H9 (cell line): ENCODE results near the gene LRRC70. TPM values are rescaled to one million over a fixed set of nuclear protein-coding genes. Genes with fewer than 3 reads are reported as not detected.

Source experiments
- DNase-seq: peaks from one replicate; pipeline ENCODE4 v3.0.0-alpha.2; 2017
- H2AFZ ChIP-seq: one replicate; pipeline ENCODE4 v1.6.1; 2013; ENCODE audit warnings: mild to moderate bottlenecking, low read length, control low read depth, moderate library complexity
- H2AK5ac ChIP-seq: 2 replicates; pipeline ENCODE4 v1.6.1; 2013; ENCODE audit warnings: low read length, control low read depth, mixed read lengths; ENCODE audit not compliant: insufficient read length
- H2BK120ac ChIP-seq: one replicate; pipeline ENCODE4 v1.6.1; 2013; ENCODE audit warnings: low read depth, mild to moderate bottlenecking, low read length, control low read depth, inconsistent platforms; ENCODE audit not compliant: poor library complexity, severe bottlenecking
- H2BK12ac ChIP-seq: 2 replicates; pipeline ENCODE4 v1.6.1; 2013; ENCODE audit warnings: low read length, control low read depth, mixed read lengths, low read depth; ENCODE audit not compliant: insufficient read length
- H2BK15ac ChIP-seq: 2 replicates; pipeline ENCODE4 v1.6.1; 2013; ENCODE audit warnings: low read depth, low read length, control low read depth
- H2BK20ac ChIP-seq: one replicate; pipeline ENCODE4 v1.6.1; 2013; ENCODE audit warnings: low read depth, mild to moderate bottlenecking, low read length, control low read depth, inconsistent platforms; ENCODE audit not compliant: poor library complexity, severe bottlenecking
- H2BK5ac ChIP-seq: 2 replicates; pipeline ENCODE4 v1.6.1; 2013; ENCODE audit warnings: low read length, control low read depth, mixed read lengths; ENCODE audit not compliant: insufficient read length
- H3K14ac ChIP-seq: 2 replicates; pipeline ENCODE4 v1.6.1; 2013; ENCODE audit warnings: low read length, control low read depth; ENCODE audit not compliant: insufficient read depth
- H3K18ac ChIP-seq: 2 replicates; pipeline ENCODE4 v1.6.1; 2013; ENCODE audit warnings: low read depth, mild to moderate bottlenecking, mixed read lengths, low read length, control low read depth; ENCODE audit not compliant: insufficient read length
- H3K23ac ChIP-seq: 2 replicates; pipeline ENCODE4 v1.6.1; 2013; ENCODE audit warnings: low read length, control low read depth, mixed read lengths, low read depth; ENCODE audit not compliant: insufficient read length
- H3K23me2 ChIP-seq: 2 replicates; pipeline ENCODE4 v1.6.1; 2013; ENCODE audit warnings: low read depth, mild to moderate bottlenecking, mixed read lengths, low read length, control low read depth; ENCODE audit not compliant: insufficient read length, poor library complexity, severe bottlenecking
- H3K27ac ChIP-seq: 2 replicates; pipeline ENCODE4 v1.5.1; 2013; ENCODE audit warnings: low read length, control low read depth, mixed read lengths, low read depth; ENCODE audit not compliant: insufficient read length
- H3K27me3 ChIP-seq: 2 replicates; pipeline ENCODE4 v1.6.1; 2013; ENCODE audit warnings: low read length, control low read depth, inconsistent platforms; ENCODE audit not compliant: insufficient read depth
- H3K4ac ChIP-seq: 2 replicates; pipeline ENCODE4 v1.6.1; 2013; ENCODE audit warnings: low read depth, mild to moderate bottlenecking, control low read depth, inconsistent platforms, low read length, moderate library complexity
- H3K4me1 ChIP-seq: 2 replicates; pipeline ENCODE4 v1.6.1; 2013; ENCODE audit warnings: low read length, control low read depth, inconsistent platforms; ENCODE audit not compliant: insufficient read depth
- H3K4me2 ChIP-seq: 2 replicates; pipeline ENCODE4 v1.6.1; 2013; ENCODE audit warnings: low read length, control low read depth, mixed read lengths; ENCODE audit not compliant: insufficient read length, insufficient read depth
- H3K56ac ChIP-seq: 2 replicates; pipeline ENCODE4 v1.6.1; 2013; ENCODE audit warnings: low read depth, mild to moderate bottlenecking, mixed read lengths, low read length, control low read depth; ENCODE audit not compliant: insufficient read length
- H3K79me1 ChIP-seq: 2 replicates; pipeline ENCODE4 v1.6.1; 2013; ENCODE audit warnings: low read depth, mild to moderate bottlenecking, moderate library complexity, low read length, control low read depth, inconsistent platforms; ENCODE audit not compliant: insufficient read depth, poor library complexity, severe bottlenecking
- H3K79me2 ChIP-seq: 2 replicates; pipeline ENCODE4 v1.6.1; 2013; ENCODE audit warnings: low read length, control low read depth, inconsistent platforms; ENCODE audit not compliant: insufficient read depth
- H3K9ac ChIP-seq: 2 replicates; pipeline ENCODE4 v1.6.1; 2013; ENCODE audit warnings: low read length, control low read depth, mixed read lengths; ENCODE audit not compliant: insufficient read length; ENCODE audit errors: extremely low read depth
- H3K9me3 ChIP-seq: one replicate; pipeline ENCODE4 v1.6.1; 2013; ENCODE audit warnings: low read depth, low read length, inconsistent platforms; ENCODE audit not compliant: control insufficient read depth
- H3T11ph ChIP-seq: one replicate; pipeline ENCODE4 v1.6.1; 2013; ENCODE audit warnings: mild to moderate bottlenecking, low read length, control low read depth, inconsistent platforms
- H4K20me1 ChIP-seq: one replicate; pipeline ENCODE4 v1.6.1; 2013; ENCODE audit not compliant: control insufficient read depth, insufficient read length, insufficient read depth
- H4K5ac ChIP-seq: 2 replicates; pipeline ENCODE4 v1.6.1; 2013; ENCODE audit warnings: low read depth, mild to moderate bottlenecking, mixed read lengths, low read length, control low read depth; ENCODE audit not compliant: insufficient read length
- H4K8ac ChIP-seq: replicated peaks from 2 replicates; pipeline ENCODE4 v1.6.1; 2013; ENCODE audit warnings: low read length, control low read depth, mixed read lengths, low read depth; ENCODE audit not compliant: insufficient read length
- H4K91ac ChIP-seq: 2 replicates; pipeline ENCODE4 v1.6.1; 2013; ENCODE audit warnings: low read depth, mild to moderate bottlenecking, moderate library complexity, mixed read lengths, low read length, control low read depth; ENCODE audit not compliant: insufficient read length
- H3K27ac Mint-ChIP-seq, 3 experiments: 2 replicates in 2 of 3; 3 replicates in 1 of 3; pipeline ENCODE4 v1.8.0; 2020 to 2021; ENCODE audit warnings: mixed read lengths in 3 of 3, mild to moderate bottlenecking in 1 of 3, moderate library complexity in 1 of 3
- H3K27me3 Mint-ChIP-seq: 2 replicates; pipeline ENCODE4 v1.8.0; 2021; ENCODE audit warnings: low read depth, mild to moderate bottlenecking, moderate library complexity, mixed read lengths
- H3K36me3 Mint-ChIP-seq, 3 experiments: 2 replicates in 2 of 3; 3 replicates in 1 of 3; pipeline ENCODE4 v1.8.0; 2020 to 2021; ENCODE audit warnings: low read depth in 3 of 3, mixed read lengths in 3 of 3; ENCODE audit not compliant: insufficient read depth in 1 of 3
- H3K4me1 Mint-ChIP-seq, 2 experiments: 2 replicates each; pipeline ENCODE4 v1.8.0; 2020; ENCODE audit warnings: mixed read lengths in 2 of 2
- H3K4me3 Mint-ChIP-seq, 2 experiments: 2 replicates in 1 of 2; 3 replicates in 1 of 2; pipeline ENCODE4 v1.8.0; 2020 to 2021; ENCODE audit warnings: mild to moderate bottlenecking in 2 of 2, mixed read lengths in 2 of 2, moderate library complexity in 1 of 2
- H3K9me3 Mint-ChIP-seq, 2 experiments: 2 replicates in 1 of 2; 3 replicates in 1 of 2; pipeline ENCODE4 v1.8.0; 2020; ENCODE audit warnings: mild to moderate bottlenecking in 2 of 2, mixed read lengths in 2 of 2, moderate library complexity in 1 of 2
- WGBS: extraction: QIAGEN DNeasy Blood & Tissue Kit; methylation state at CpG from one replicate; pipeline ENCODE4 v1.1.7; 2013; ENCODE audit warnings: missing lambda C conversion rate, low lambda C conversion rate, mixed read lengths; ENCODE audit not compliant: insufficient read length; ENCODE audit errors: extremely low coverage; 5-methylcytosine and 5-hydroxymethylcytosine counted together
- total RNA-seq: library from RNA; stranded (reverse); gene quantifications from 2 replicates; pipeline ENCODE4 v1.2.1, GENCODE V29; 2021
- TF ChIP-seq, protein P1 (sequence below): fragments of 200-600 bp; sonication (generic); conservative IDR thresholded peaks from 3 replicates; pipeline ENCODE4 v1.8.0; 2021; ENCODE audit warnings: antibody characterized with exemption, mild to moderate bottlenecking

LRRC70 gene
- total RNA-seq, 1 experiment from 2014 or later: 1.1 TPM

DNA sequence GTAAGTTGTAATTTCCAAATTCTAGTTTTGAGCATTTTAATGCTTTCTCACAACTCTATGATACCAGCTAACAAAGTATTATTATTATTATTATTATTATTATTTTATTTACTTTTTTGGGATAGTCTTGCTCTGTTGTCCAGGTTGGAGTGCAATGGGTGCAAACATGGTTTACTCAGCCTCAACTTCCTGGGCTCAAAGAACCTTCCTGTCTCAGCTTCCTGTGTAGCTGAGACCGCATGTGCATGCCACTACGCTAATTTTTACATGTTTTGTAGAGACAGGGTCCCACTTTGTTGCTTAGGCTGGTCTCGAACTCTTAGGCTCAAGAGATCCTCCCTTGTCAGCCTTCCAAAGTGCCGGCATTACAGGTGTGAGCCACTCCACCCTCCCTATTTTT is 27.0 kb downstream of the LRRC70 start:
- Histone ChIP-seq H3K23ac (no peak overlapping the region), H2AFZ (no peak overlapping the region), H2AK5ac (no peak overlapping the region), H3K79me1 (no peaks in the 10 kb centered on the region), H3K4me1 (no peaks in the 10 kb centered on the region), H3T11ph (no peak overlapping the region), H3K18ac (no peak overlapping the region), H4K8ac (no peak overlapping the region), H3K27ac (no peak overlapping the region), H4K20me1 (no peaks in the 10 kb centered on the region), H2BK120ac (no peak overlapping the region), H3K4ac (no peak overlapping the region), H2BK12ac (no peak overlapping the region), H2BK5ac (no peak overlapping the region), H3K9ac (no peak overlapping the region), H3K9me3 (no peaks in the 10 kb centered on the region), H3K56ac (no peak overlapping the region), H2BK20ac (no peak overlapping the region), H2BK15ac (no peak overlapping the region), H3K14ac (no peak overlapping the region; the same call in 1 of the 2 replicates), H3K27me3 (no peaks in the 10 kb centered on the region), H4K5ac (no peak overlapping the region), H3K23me2 (no peaks in the 10 kb centered on the region), H3K4me2 (no peak overlapping the region), H3K79me2 (no peaks in the 10 kb centered on the region), H4K91ac (no peak overlapping the region)
- Mint-ChIP-seq H3K4me3 (no peak overlapping the region), H3K27me3 (no peaks in the 10 kb centered on the region), H3K36me3 (peaks cover 0 to 18% (median 0%) of the 10 kb centered on the region in 3 experiments; a peak in 3 of 7 replicates), H3K9me3 (no peaks in the 10 kb centered on the region), H3K27ac (no peak overlapping the region), H3K4me1 (no peaks in the 10 kb centered on the region)
- no CpG with 5 or more reads among the region's 4 CpGs for WGBS
- DNase-seq: no peak
- TF ChIP-seq, protein P1, sequence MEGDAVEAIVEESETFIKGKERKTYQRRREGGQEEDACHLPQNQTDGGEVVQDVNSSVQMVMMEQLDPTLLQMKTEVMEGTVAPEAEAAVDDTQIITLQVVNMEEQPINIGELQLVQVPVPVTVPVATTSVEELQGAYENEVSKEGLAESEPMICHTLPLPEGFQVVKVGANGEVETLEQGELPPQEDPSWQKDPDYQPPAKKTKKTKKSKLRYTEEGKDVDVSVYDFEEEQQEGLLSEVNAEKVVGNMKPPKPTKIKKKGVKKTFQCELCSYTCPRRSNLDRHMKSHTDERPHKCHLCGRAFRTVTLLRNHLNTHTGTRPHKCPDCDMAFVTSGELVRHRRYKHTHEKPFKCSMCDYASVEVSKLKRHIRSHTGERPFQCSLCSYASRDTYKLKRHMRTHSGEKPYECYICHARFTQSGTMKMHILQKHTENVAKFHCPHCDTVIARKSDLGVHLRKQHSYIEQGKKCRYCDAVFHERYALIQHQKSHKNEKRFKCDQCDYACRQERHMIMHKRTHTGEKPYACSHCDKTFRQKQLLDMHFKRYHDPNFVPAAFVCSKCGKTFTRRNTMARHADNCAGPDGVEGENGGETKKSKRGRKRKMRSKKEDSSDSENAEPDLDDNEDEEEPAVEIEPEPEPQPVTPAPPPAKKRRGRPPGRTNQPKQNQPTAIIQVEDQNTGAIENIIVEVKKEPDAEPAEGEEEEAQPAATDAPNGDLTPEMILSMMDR: no peak
